ENCODE data around the gene CD70.
"Not testable (repeated sequence)": the region's sequence is repeated elsewhere in the genome, so short reads cannot be mapped to it uniquely, and the experiment has no call there.

Gene CD70

GRCh38 chr19:6610934-6611852, 20.2 kb upstream of the CD70 start:
- FAIRE-seq (no peak), DNase-seq (ENCODE audit: insufficient read length, low spot score) (no peak)

GRCh38 chr19:6608940-6609339, 18.0 kb upstream of the CD70 start:
- TF ChIP-seq TAF1 (IDR thresholded peaks at IDR 0.05; ENCODE audit: low read depth, low read length), result no peak
- TF ChIP-seq SPI1 (IDR thresholded peaks at IDR 0.05; ENCODE audit: low read depth, low read length), result peak; percentile 54
- FAIRE-seq (peak; percentile 94), DNase-seq (ENCODE audit: insufficient read length, low spot score) (no peak)

More at GRCh38 chr19:6610934-6611852, 20.2 kb upstream of the CD70 start:
- TF ChIP-seq POLR2A (IDR thresholded peaks at IDR 0.05; ENCODE audit: low read depth, low read length) (no peak), SPI1 (IDR thresholded peaks at IDR 0.05; ENCODE audit: low read depth, low read length) (no peak), PAX5 (IDR thresholded peaks at IDR 0.05; ENCODE audit: insufficient read depth, low read length, severe bottlenecking) (no peak), TAF1 (IDR thresholded peaks at IDR 0.05; ENCODE audit: low read depth, low read length) (no peak), POLR2AphosphoS5 (IDR thresholded peaks at IDR 0.05; ENCODE audit: low read depth, low read length) (no peak), POU2F2 (IDR thresholded peaks at IDR 0.05; ENCODE audit: low read depth, low read length) (no peak)

GRCh38 chr19:6608146-6608545, 17.2 kb upstream of the CD70 start:
- not testable (repeated sequence) for DNase-seq (ENCODE audit: insufficient read length, low spot score); FAIRE-seq

GRCh38 chr19:6606276-6607070, 15.5 kb upstream of the CD70 start:
- FAIRE-seq, result not testable (repeated sequence)

GRCh38 chr19:6604906-6605305, 14.0 kb upstream of the CD70 start:
- TF ChIP-seq SPI1 (IDR thresholded peaks at IDR 0.05; ENCODE audit: low read depth, low read length) (no peak), POLR2A (IDR thresholded peaks at IDR 0.05; ENCODE audit: low read depth, low read length) (no peak), POU2F2 (IDR thresholded peaks at IDR 0.05; ENCODE audit: low read depth, low read length) (no peak), PAX5 (IDR thresholded peaks at IDR 0.05; ENCODE audit: insufficient read depth, low read length, severe bottlenecking) (no peak), POLR2AphosphoS5 (IDR thresholded peaks at IDR 0.05; ENCODE audit: low read depth, low read length) (no peak), TAF1 (IDR thresholded peaks at IDR 0.05; ENCODE audit: low read depth, low read length) (no peak)
- FAIRE-seq, result no peak
- no peak for DNase-seq (ENCODE audit: insufficient read length, low spot score)

More at GRCh38 chr19:6606276-6607070, 15.5 kb upstream of the CD70 start:
- not testable (repeated sequence) for DNase-seq (ENCODE audit: insufficient read length, low spot score)

- TF ChIP-seq POU2F2 (IDR thresholded peaks at IDR 0.05; ENCODE audit: low read depth, low read length) (no peak), PAX5 (IDR thresholded peaks at IDR 0.05; ENCODE audit: insufficient read depth, low read length, severe bottlenecking) (no peak), POLR2A (IDR thresholded peaks at IDR 0.05; ENCODE audit: low read depth, low read length) (no peak), SPI1 (IDR thresholded peaks at IDR 0.05; ENCODE audit: low read depth, low read length) (no peak), POLR2AphosphoS5 (IDR thresholded peaks at IDR 0.05; ENCODE audit: low read depth, low read length) (no peak), TAF1 (IDR thresholded peaks at IDR 0.05; ENCODE audit: low read depth, low read length) (no peak)
- FAIRE-seq (no peak), DNase-seq (ENCODE audit: insufficient read length, low spot score) (no peak)
Observed at GRCh38 chr19:6602729-6603114, 11.8 kb upstream of the CD70 start.

GRCh38 chr19:6601537-6602052, 10.6 kb upstream of the CD70 start:
- not testable (repeated sequence) for DNase-seq (ENCODE audit: insufficient read length, low spot score)
- peak; percentile 82 for TF ChIP-seq PAX5 (IDR thresholded peaks at IDR 0.05; ENCODE audit: insufficient read depth, low read length, severe bottlenecking)
- peak; percentile 77 for FAIRE-seq

GRCh38 chr19:6600951-6601536, 10.1 kb upstream of the CD70 start:
- peak; percentile 71 for FAIRE-seq
- not testable (repeated sequence) for DNase-seq (ENCODE audit: insufficient read length, low spot score)

GRCh38 chr19:6599866-6600454, 9.0 kb upstream of the CD70 start:
- TF ChIP-seq PAX5 (IDR thresholded peaks at IDR 0.05; ENCODE audit: insufficient read depth, low read length, severe bottlenecking), result no peak
- no peak for TF ChIP-seq POLR2AphosphoS5 (IDR thresholded peaks at IDR 0.05; ENCODE audit: low read depth, low read length)
- no peak for TF ChIP-seq SPI1 (IDR thresholded peaks at IDR 0.05; ENCODE audit: low read depth, low read length)
- no peak for TF ChIP-seq POLR2A (IDR thresholded peaks at IDR 0.05; ENCODE audit: low read depth, low read length)
- no peak for TF ChIP-seq POU2F2 (IDR thresholded peaks at IDR 0.05; ENCODE audit: low read depth, low read length)
- TF ChIP-seq TAF1 (IDR thresholded peaks at IDR 0.05; ENCODE audit: low read depth, low read length), result no peak
- FAIRE-seq (no peak), DNase-seq (ENCODE audit: insufficient read length, low spot score) (no peak)

- DNase-seq (ENCODE audit: insufficient read length, low spot score); FAIRE-seq: not testable (repeated sequence)
Observed at GRCh38 chr19:6598254-6598892, 7.4 kb upstream of the CD70 start.

GRCh38 chr19:6597471-6598253, 6.7 kb upstream of the CD70 start:
- not testable (repeated sequence) for DNase-seq (ENCODE audit: insufficient read length, low spot score); FAIRE-seq

All from GM12891 (cell line).